Activated T-helper 1 cell treated with anti-CD3 and anti-CD28 coated beads, Interleukin-2, amount 50 U/mL, for 16 hours (primary cell): ENCODE results near the gene SLC44A5.
"Not testable (repeated sequence)": the region's sequence is repeated elsewhere in the genome, so short reads cannot be mapped to it uniquely, and the experiment has no call there.

Source experiments
- DNase-seq, 2 donors: peaks; one replicate each; pipeline ENCODE4 v3.0.0-alpha.2; 2020; ENCODE audit warnings: low read depth in 1 of 2, low spot score in 1 of 2

SLC44A5 gene

GRCh38 chr1:75198761-75199160, 412.2 kb downstream of the SLC44A5 start:
- DNase-seq: no peak

GRCh38 chr1:75198163-75198562, 412.8 kb downstream of the SLC44A5 start:
- no peak for DNase-seq

GRCh38 chr1:75188892-75189291, 422.0 kb downstream of the SLC44A5 start:
- DNase-seq: no peak

GRCh38 chr1:75181214-75181955, 429.5 kb downstream of the SLC44A5 start:
- not testable (repeated sequence) for DNase-seq

- DNase-seq: no peak
Measured at GRCh38 chr1:75174031-75174760, 436.7 kb downstream of the SLC44A5 start.

- DNase-seq: no peak
Measured at GRCh38 chr1:75172556-75172955, 438.4 kb downstream of the SLC44A5 start.

GRCh38 chr1:75171876-75172275, 439.0 kb downstream of the SLC44A5 start:
- no peak for DNase-seq

GRCh38 chr1:75170981-75171380, 439.9 kb downstream of the SLC44A5 start:
- no peak for DNase-seq

GRCh38 chr1:75170011-75170410, 440.9 kb downstream of the SLC44A5 start:
- no peak for DNase-seq

GRCh38 chr1:75166821-75167220, 444.1 kb downstream of the SLC44A5 start:
- DNase-seq: no peak

GRCh38 chr1:75165264-75165663, 445.6 kb downstream of the SLC44A5 start:
- no peak for DNase-seq

- no peak for DNase-seq
Measured at GRCh38 chr1:75159154-75159553, 451.8 kb downstream of the SLC44A5 start.
